ENCODE measurements around the gene SLC2A5.
A peak's percentile ranks its signal among the peaks of the same experiment; 100 is the strongest.
"Not testable (repeated sequence)": the region's sequence is repeated elsewhere in the genome, so short reads cannot be mapped to it uniquely, and the experiment has no call there.

The SLC2A5 gene

DNA sequence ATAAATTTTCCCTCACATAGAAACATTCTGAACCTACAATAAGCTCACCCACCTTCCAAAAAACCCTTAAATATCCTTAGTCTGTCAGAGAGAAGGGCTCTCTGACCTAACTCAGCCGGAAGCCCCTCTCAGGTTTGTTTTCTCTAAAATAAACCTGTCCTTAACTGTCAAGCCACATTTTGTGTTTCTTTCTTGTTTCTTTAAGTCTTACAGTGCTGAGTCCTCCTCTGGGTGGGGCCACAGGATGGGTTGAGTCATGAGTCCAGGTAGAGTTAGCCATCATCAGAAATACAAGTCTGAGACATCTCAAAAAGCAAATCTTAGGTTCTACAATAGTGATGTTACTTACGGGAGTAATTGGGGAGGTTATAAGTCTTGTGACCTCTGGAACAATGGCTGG lies 26.4 kb upstream of the SLC2A5 start:
- Histone ChIP-seq H3K27ac (no peak overlapping the region; a peak in 1 of 22 replicates), H4K20me1 (no peaks in the 10 kb centered on the region), H3K9me3 (replicated peaks in 1 of 11) (peaks cover 20 to 59% (median 48%) of the 10 kb centered on the region in 11 experiments), H3K27me3 (no peaks in the 10 kb centered on the region), H3K4me2 (no peak overlapping the region), H3K4me3 (no peak overlapping the region), H3K9ac (no peak overlapping the region), H3K4me1 (peaks cover 19 to 50% (median 27%) of the 10 kb centered on the region in 10 experiments), H3K36me3 (0 out of 22 replicates have a peak, but pooled peaks cover 0 to 6% (median 0%) of the 10 kb centered on the region in 11 experiments)
- TF ChIP-seq Cebpa-rat (IDR thresholded peaks at IDR 0.05), result no peak

GRCh38 chr1:9093996-9094595 lies 24.7 kb upstream of the SLC2A5 start:
- H3K4me1 ChIP-seq, result peaks cover 18 to 35% (median 24%) of the 10 kb centered on the region in 10 experiments
- not testable (repeated sequence) for H3K27me3 ChIP-seq, H4K20me1 ChIP-seq, H3K36me3 ChIP-seq
- H3K27ac ChIP-seq, result peak overlapping the region in 8 of 11 experiments; percentile 40 to 58 (median 52); a peak in 15 of 22 replicates
- peak in 3 of 11 experiments; percentile 20 to 47 (median 34); a peak in 1 of 22 replicates for TF ChIP-seq Cebpa-rat (IDR thresholded peaks at IDR 0.05)
- H3K9ac ChIP-seq, result peak overlapping the region in 1 of 11 experiments; percentile 17; a peak in 3 of 22 replicates
- H3K4me3 ChIP-seq, result peak overlapping the region in 2 of 10 experiments; percentile 0 to 3; a peak in 2 of 20 replicates
- peak overlapping the region; percentile 37 to 80 (median 65) for H3K4me2 ChIP-seq
- peaks cover 20 to 71% (median 50%) of the 10 kb centered on the region in 11 experiments for H3K9me3 ChIP-seq (replicated peaks in 1 of 11)

- Histone ChIP-seq H3K36me3 (0 out of 22 replicates have a peak, but pooled peaks cover 0 to 6% (median 0%) of the 10 kb centered on the region in 11 experiments), H3K27ac (peak overlapping the region in 8 of 11 experiments; percentile 40 to 58 (median 52); a peak in 14 of 22 replicates), H3K9ac (peak overlapping the region in 1 of 11 experiments; percentile 17; a peak in 4 of 22 replicates), H3K9me3 (replicated peaks in 1 of 11) (peaks cover 20 to 71% (median 50%) of the 10 kb centered on the region in 11 experiments), H3K4me2 (peak overlapping the region; percentile 37 to 80 (median 65)), H3K4me3 (peak overlapping the region in 1 of 10 experiments; percentile 0; a peak in 2 of 20 replicates), H3K27me3 (no peaks in the 10 kb centered on the region), H3K4me1 (peaks cover 18 to 32% (median 24%) of the 10 kb centered on the region in 10 experiments), H4K20me1 (no peaks in the 10 kb centered on the region)
- no peak for TF ChIP-seq Cebpa-rat (IDR thresholded peaks at IDR 0.05)
These were observed 24.1 kb upstream of the SLC2A5 start for GRCh38 chr1:9093581-9093980.

- Histone ChIP-seq H3K36me3 (0 out of 22 replicates have a peak, but pooled peaks cover 0 to 6% (median 0%) of the 10 kb centered on the region in 11 experiments), H3K9ac (no peak overlapping the region; a peak in 1 of 22 replicates), H3K9me3 (replicated peaks in 1 of 11) (peaks cover 20 to 74% (median 52%) of the 10 kb centered on the region in 11 experiments), H3K4me3 (0 out of 20 replicates have a peak overlapping the region, but pooled peaks of 1 of the 10 experiments have one; percentile 0), H4K20me1 (no peaks in the 10 kb centered on the region), H3K27ac (peak overlapping the region in 8 of 11 experiments; percentile 4 to 58 (median 52); a peak in 11 of 22 replicates), H3K4me2 (peak overlapping the region; percentile 37 to 80 (median 65)), H3K27me3 (no peaks in the 10 kb centered on the region), H3K4me1 (peaks cover 18 to 29% (median 23%) of the 10 kb centered on the region in 10 experiments)
- TF ChIP-seq Cebpa-rat (IDR thresholded peaks at IDR 0.05), result no peak
These were observed 23.7 kb upstream of the SLC2A5 start for GRCh38 chr1:9093091-9093490.

DNA sequence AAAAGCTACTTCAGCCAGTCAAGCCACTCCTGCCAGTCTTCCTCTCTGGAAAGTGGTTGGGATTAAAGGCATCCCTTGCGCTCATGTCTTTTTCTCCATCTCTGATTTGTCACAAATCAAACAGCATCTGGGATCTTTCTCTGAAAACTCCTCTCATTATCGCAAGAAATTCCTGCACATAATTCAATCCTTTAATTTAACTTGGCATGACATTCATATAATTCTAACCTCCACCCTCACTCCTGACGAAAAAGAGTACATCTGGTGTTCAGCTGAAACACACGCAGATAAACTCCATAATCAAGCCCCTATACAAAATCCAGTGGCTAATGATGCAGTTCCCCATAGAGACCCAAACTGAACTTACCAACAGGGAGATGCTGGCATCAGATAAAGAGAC lies 19.4 kb upstream of the SLC2A5 start:
- Histone ChIP-seq H3K4me1 (peaks cover 38 to 58% (median 53%) of the 10 kb centered on the region in 10 experiments), H4K20me1 (no peaks in the 10 kb centered on the region), H3K9ac (no peak overlapping the region), H3K4me2 (no peak overlapping the region), H3K27me3 (no peaks in the 10 kb centered on the region), H3K27ac (no peak overlapping the region), H3K4me3 (no peak overlapping the region), H3K36me3 (no peaks in the 10 kb centered on the region), H3K9me3 (replicated peaks in 1 of 11) (peaks cover 0 to 58% (median 34%) of the 10 kb centered on the region in 11 experiments; a peak in 18 of 22 replicates)
- TF ChIP-seq Cebpa-rat (IDR thresholded peaks at IDR 0.05), result no peak

GRCh38 chr1:9087411-9088125 lies 18.1 kb upstream of the SLC2A5 start:
- Histone ChIP-seq H3K36me3 (no peaks in the 10 kb centered on the region), H3K27me3 (no peaks in the 10 kb centered on the region), H3K9me3 (replicated peaks in 1 of 11) (peaks cover 0 to 52% (median 29%) of the 10 kb centered on the region in 11 experiments; a peak in 18 of 22 replicates), H4K20me1 (no peaks in the 10 kb centered on the region), H3K4me3 (no peak overlapping the region), H3K9ac (no peak overlapping the region), H3K27ac (peak overlapping the region in 3 of 11 experiments; percentile 33 to 90 (median 36); a peak in 3 of 22 replicates), H3K4me2 (peak overlapping the region in 3 of 11 experiments; percentile 6 to 22 (median 10); a peak in 3 of 22 replicates), H3K4me1 (peaks cover 38 to 58% (median 54%) of the 10 kb centered on the region in 10 experiments)
- no peak for TF ChIP-seq Cebpa-rat (IDR thresholded peaks at IDR 0.05)

DNA sequence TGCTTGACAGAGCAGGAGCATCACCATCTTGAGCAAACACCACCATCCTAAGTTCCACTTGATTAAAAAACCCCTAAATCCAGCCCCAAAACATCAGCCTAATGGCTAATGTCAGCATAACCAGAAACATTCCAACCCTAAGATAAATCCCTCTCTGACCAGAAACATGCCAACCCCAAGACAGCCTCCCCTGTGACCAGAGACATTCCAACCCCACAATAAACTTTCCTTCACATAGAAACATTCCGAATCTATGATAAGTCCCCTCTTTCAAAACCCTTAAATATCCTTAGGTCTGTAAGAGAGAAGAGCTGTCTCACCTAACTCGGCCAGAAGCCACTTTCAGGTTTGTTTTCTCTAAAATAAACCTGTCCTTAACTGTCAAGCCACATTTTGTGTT lies 17.4 kb upstream of the SLC2A5 start:
- Histone ChIP-seq H3K9me3 (replicated peaks in 1 of 11) (peaks cover 0 to 44% (median 21%) of the 10 kb centered on the region in 11 experiments; a peak in 17 of 22 replicates), H3K4me1 (peaks cover 46 to 64% (median 61%) of the 10 kb centered on the region in 10 experiments), H3K36me3 (no peaks in the 10 kb centered on the region), H3K27me3 (no peaks in the 10 kb centered on the region), H3K27ac (peak overlapping the region in 9 of 11 experiments; percentile 80 to 97 (median 90); a peak in 17 of 22 replicates), H3K4me2 (peak overlapping the region in 10 of 11 experiments; percentile 79 to 93 (median 87); a peak in 18 of 22 replicates), H4K20me1 (no peaks in the 10 kb centered on the region), H3K9ac (peak overlapping the region in 5 of 11 experiments; percentile 75 to 81 (median 78); a peak in 5 of 22 replicates), H3K4me3 (no peak overlapping the region)
- TF ChIP-seq Cebpa-rat (IDR thresholded peaks at IDR 0.05), result no peak

DNA sequence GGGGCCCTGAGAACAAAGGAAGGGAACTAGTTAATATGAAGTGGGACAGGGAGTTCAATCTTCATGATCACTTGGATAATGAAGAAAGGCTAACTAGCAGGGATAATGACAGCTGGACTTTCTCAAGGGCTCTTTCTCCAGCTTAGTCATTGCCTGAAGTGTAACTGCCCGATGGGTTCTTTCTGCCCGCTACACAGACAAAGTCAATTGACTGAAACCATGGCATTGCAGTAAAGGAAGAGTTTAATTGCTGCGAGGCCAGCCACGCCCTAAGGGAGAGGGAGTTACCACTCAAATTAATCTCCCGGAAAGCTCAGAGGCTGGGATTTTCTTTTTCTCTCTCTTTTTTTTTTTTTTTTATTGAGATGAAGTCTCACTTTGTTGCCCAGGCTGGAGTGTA lies 16.6 kb upstream of the SLC2A5 start:
- H3K4me2 ChIP-seq, result peak overlapping the region; percentile 79 to 93 (median 86)
- H3K9ac ChIP-seq, result peak overlapping the region in 9 of 11 experiments; percentile 59 to 81 (median 76); a peak in 17 of 22 replicates
- peaks cover 0 to 37% (median 15%) of the 10 kb centered on the region in 11 experiments; a peak in 16 of 22 replicates for H3K9me3 ChIP-seq (replicated peaks in 1 of 11)
- no peaks in the 10 kb centered on the region for H3K27me3 ChIP-seq
- no peaks in the 10 kb centered on the region for H3K36me3 ChIP-seq
- no peak for TF ChIP-seq Cebpa-rat (IDR thresholded peaks at IDR 0.05)
- H3K4me1 ChIP-seq, result peaks cover 53 to 71% (median 68%) of the 10 kb centered on the region in 10 experiments
- H3K4me3 ChIP-seq, result peak overlapping the region in 1 of 10 experiments; percentile 39; a peak in 1 of 20 replicates
- no peaks in the 10 kb centered on the region for H4K20me1 ChIP-seq
- peak overlapping the region in 9 of 11 experiments; percentile 80 to 97 (median 90); a peak in 18 of 22 replicates for H3K27ac ChIP-seq
